ENCODE data around the gene SYNDIG1.

The SYNDIG1 gene

GRCh38 chr20:24684956-24685691 is 215.7 kb downstream of the SYNDIG1 start:
- TF ChIP-seq NFRKB (IDR thresholded peaks at IDR 0.05), result no peak
- no peak for TF ChIP-seq CTBP1 (IDR thresholded peaks at IDR 0.05; ENCODE audit: borderline replicate concordance)
- no peak for TF ChIP-seq BHLHE40 (IDR thresholded peaks at IDR 0.05; ENCODE audit: borderline replicate concordance)
- TF ChIP-seq TARDBP (IDR thresholded peaks at IDR 0.05), result no peak
- no peak for TF ChIP-seq PKNOX1 (IDR thresholded peaks at IDR 0.05)
- no peak for TF ChIP-seq SUZ12 (IDR thresholded peaks at IDR 0.05)
- no peak for TF ChIP-seq ELF4 (IDR thresholded peaks at IDR 0.05)
- TF ChIP-seq FOXM1 (IDR thresholded peaks at IDR 0.05; ENCODE audit: borderline replicate concordance), result no peak
- TF ChIP-seq L3MBTL2 (conservative IDR thresholded peaks at IDR 0.05), result no peak
- no peak for TF ChIP-seq FOXA1 (IDR thresholded peaks at IDR 0.05)
- no peak for TF ChIP-seq ARNT (IDR thresholded peaks at IDR 0.05)
- no peak for TF ChIP-seq SP1 (IDR thresholded peaks at IDR 0.05)
- no peak for TF ChIP-seq LEF1 (IDR thresholded peaks at IDR 0.05; ENCODE audit: borderline replicate concordance)
- ChIA-PET CTCF (no interaction called here), POLR2A (no interaction called here)
- DNase-seq (ENCODE audit: extremely low spot score), result no peak

- no peak for DNase-seq (ENCODE audit: extremely low spot score)
- TF ChIP-seq TARDBP (IDR thresholded peaks at IDR 0.05), result no peak
- ChIA-PET POLR2A (no interaction called here), CTCF (no interaction called here)
Observed at GRCh38 chr20:24685736-24686135, 216.3 kb downstream of the SYNDIG1 start.

GRCh38 chr20:24686156-24686555 is 216.7 kb downstream of the SYNDIG1 start:
- TF ChIP-seq SUZ12 (IDR thresholded peaks at IDR 0.05), result no peak
- TF ChIP-seq SP1 (IDR thresholded peaks at IDR 0.05), result no peak
- no peak for TF ChIP-seq PKNOX1 (IDR thresholded peaks at IDR 0.05)
- TF ChIP-seq ELF4 (IDR thresholded peaks at IDR 0.05), result no peak
- TF ChIP-seq TARDBP (IDR thresholded peaks at IDR 0.05), result no peak
- no peak for TF ChIP-seq ARNT (IDR thresholded peaks at IDR 0.05)
- TF ChIP-seq CTBP1 (IDR thresholded peaks at IDR 0.05; ENCODE audit: borderline replicate concordance), result no peak
- no peak for TF ChIP-seq HDGF (IDR thresholded peaks at IDR 0.05; ENCODE audit: borderline replicate concordance)
- TF ChIP-seq BHLHE40 (IDR thresholded peaks at IDR 0.05; ENCODE audit: borderline replicate concordance), result no peak
- no peak for TF ChIP-seq FOXK2 (IDR thresholded peaks at IDR 0.05)
- no peak for TF ChIP-seq ZNF384 (IDR thresholded peaks at IDR 0.05)
- no peak for TF ChIP-seq NFRKB (IDR thresholded peaks at IDR 0.05)
- TF ChIP-seq L3MBTL2 (conservative IDR thresholded peaks at IDR 0.05), result no peak
- no peak for TF ChIP-seq FOXM1 (IDR thresholded peaks at IDR 0.05; ENCODE audit: borderline replicate concordance)
- TF ChIP-seq FOXA1 (IDR thresholded peaks at IDR 0.05), result no peak
- no peak for TF ChIP-seq LEF1 (IDR thresholded peaks at IDR 0.05; ENCODE audit: borderline replicate concordance)
- ChIA-PET CTCF (no interaction called here), POLR2A (no interaction called here)
- no peak for DNase-seq (ENCODE audit: extremely low spot score)

- ChIA-PET CTCF (no interaction called here), POLR2A (no interaction called here)
- DNase-seq (ENCODE audit: extremely low spot score), result no peak
- no peak for TF ChIP-seq CTBP1 (IDR thresholded peaks at IDR 0.05; ENCODE audit: borderline replicate concordance)
- no peak for TF ChIP-seq BHLHE40 (IDR thresholded peaks at IDR 0.05; ENCODE audit: borderline replicate concordance)
- TF ChIP-seq FOXK2 (IDR thresholded peaks at IDR 0.05), result no peak
- no peak for TF ChIP-seq NFRKB (IDR thresholded peaks at IDR 0.05)
- no peak for TF ChIP-seq ARNT (IDR thresholded peaks at IDR 0.05)
- no peak for TF ChIP-seq LEF1 (IDR thresholded peaks at IDR 0.05; ENCODE audit: borderline replicate concordance)
- TF ChIP-seq TARDBP (IDR thresholded peaks at IDR 0.05), result no peak
- no peak for TF ChIP-seq HDGF (IDR thresholded peaks at IDR 0.05; ENCODE audit: borderline replicate concordance)
Observed at GRCh38 chr20:24690408-24690807, 221.0 kb downstream of the SYNDIG1 start.

GRCh38 chr20:24691901-24692351 is 222.5 kb downstream of the SYNDIG1 start:
- POLR2A ChIA-PET, result no interaction called here
- TF ChIP-seq ARNT (IDR thresholded peaks at IDR 0.05), result no peak
- no peak for TF ChIP-seq HDGF (IDR thresholded peaks at IDR 0.05; ENCODE audit: borderline replicate concordance)
- no peak for TF ChIP-seq NFRKB (IDR thresholded peaks at IDR 0.05)
- DNase-seq (ENCODE audit: extremely low spot score), result no peak
- CTCF ChIA-PET, result no interaction called here

GRCh38 chr20:24692446-24693200 is 223.2 kb downstream of the SYNDIG1 start:
- CTCF ChIA-PET, result no interaction called here
- TF ChIP-seq ELF4 (IDR thresholded peaks at IDR 0.05) (no peak), SUZ12 (IDR thresholded peaks at IDR 0.05) (no peak), CTBP1 (IDR thresholded peaks at IDR 0.05; ENCODE audit: borderline replicate concordance) (no peak), FOXA1 (IDR thresholded peaks at IDR 0.05) (no peak), FOXM1 (IDR thresholded peaks at IDR 0.05; ENCODE audit: borderline replicate concordance) (no peak), L3MBTL2 (conservative IDR thresholded peaks at IDR 0.05) (no peak), ZNF384 (IDR thresholded peaks at IDR 0.05) (no peak), BHLHE40 (IDR thresholded peaks at IDR 0.05; ENCODE audit: borderline replicate concordance) (no peak), ARNT (IDR thresholded peaks at IDR 0.05) (no peak), TARDBP (IDR thresholded peaks at IDR 0.05) (no peak), PKNOX1 (IDR thresholded peaks at IDR 0.05) (no peak), HDGF (IDR thresholded peaks at IDR 0.05; ENCODE audit: borderline replicate concordance) (no peak), SP1 (IDR thresholded peaks at IDR 0.05) (no peak)
- POLR2A ChIA-PET, result no interaction called here
- no peak for DNase-seq (ENCODE audit: extremely low spot score)
